ENCODE data around the gene CSAD. TPM values are rescaled to one million over a fixed set of nuclear protein-coding genes. Genes with fewer than 3 reads are reported as not detected.
"Not testable (repeated sequence)": the region's sequence is repeated elsewhere in the genome, so short reads cannot be mapped to it uniquely, and the experiment has no call there.

Gene CSAD
- total and polyA plus RNA-seq, 2 experiments from 2014 or later = 8.6 to 14.2 TPM

GRCh38 chr12:53182903-53183302 lies 2.2 kb upstream of the CSAD start:
- Histone ChIP-seq H3K4me1 (ENCODE audit: insufficient read depth) (peaks cover 32% of the 10 kb centered on the region), H2AFZ (no peak overlapping the region), H3K27me3 (replicated peaks; ENCODE audit: insufficient read depth) (no peaks in the 10 kb centered on the region), H3K9me3 (ENCODE audit: low read depth) (no peaks in the 10 kb centered on the region), H3K4me2 (ENCODE audit: unreplicated experiment) (peak overlapping the region; percentile 79), H3F3A (ENCODE audit: insufficient read depth) (peaks cover 53% of the 10 kb centered on the region), H3K9ac (peak overlapping the region; percentile 6; the same call in 1 of the 2 replicates), H3K79me2 (ENCODE audit: insufficient read depth) (peaks cover 58% of the 10 kb centered on the region), H4K20me1 (ENCODE audit: insufficient read depth) (no peaks in the 10 kb centered on the region; the same call in 1 of the 2 replicates), H3K4me3 (peak overlapping the region; percentile 72; the same call in 1 of the 2 replicates), H3K36me3 (ENCODE audit: low read depth) (peaks cover 37% of the 10 kb centered on the region; the same call in 1 of the 2 replicates), H3K9me2 (ENCODE audit: insufficient read depth) (no peaks in the 10 kb centered on the region), H3K27ac (no peak overlapping the region)
- DNase-seq = peak; percentile 47
- 79 to 92% methylated on average over 2 of the region's 2 CpGs for WGBS, 2 experiments (ENCODE audit: low coverage in 1 of 2, low lambda C conversion rate in 2 of 2, missing lambda C conversion rate in 2 of 2)
- TF ChIP-seq EZH2 (IDR thresholded peaks at IDR 0.05; ENCODE audit: insufficient read depth, poor library complexity, severe bottlenecking) (no peak), EZH2phosphoT487 (IDR thresholded peaks at IDR 0.05; ENCODE audit: insufficient read depth, low read depth) (no peak)
- in situ Hi-C loops (cut with MboI) = no loop called here

GRCh38 chr12:53181935-53182334 lies 1.2 kb upstream of the CSAD start:
- Histone ChIP-seq H3K4me1 (ENCODE audit: insufficient read depth) (peaks cover 32% of the 10 kb centered on the region), H3F3A (ENCODE audit: insufficient read depth) (peaks cover 46% of the 10 kb centered on the region), H3K4me2 (ENCODE audit: unreplicated experiment) (peak overlapping the region; percentile 79), H3K9me2 (ENCODE audit: insufficient read depth) (no peaks in the 10 kb centered on the region), H3K9me3 (ENCODE audit: low read depth) (no peaks in the 10 kb centered on the region), H3K36me3 (ENCODE audit: low read depth) (peaks cover 28% of the 10 kb centered on the region; the same call in 1 of the 2 replicates), H3K79me2 (ENCODE audit: insufficient read depth) (peaks cover 67% of the 10 kb centered on the region), H2AFZ (no peak overlapping the region), H3K4me3 (peak overlapping the region; percentile 72), H4K20me1 (ENCODE audit: insufficient read depth) (no peaks in the 10 kb centered on the region; the same call in 1 of the 2 replicates), H3K27ac (peak overlapping the region; percentile 94; the same call in 1 of the 2 replicates), H3K27me3 (replicated peaks; ENCODE audit: insufficient read depth) (no peaks in the 10 kb centered on the region), H3K9ac (peak overlapping the region; percentile 91)
- no peak for TF ChIP-seq EZH2 (IDR thresholded peaks at IDR 0.05; ENCODE audit: insufficient read depth, poor library complexity, severe bottlenecking)
- no peak for TF ChIP-seq EZH2phosphoT487 (IDR thresholded peaks at IDR 0.05; ENCODE audit: insufficient read depth, low read depth)
- WGBS, 2 experiments (ENCODE audit: low coverage in 1 of 2, low lambda C conversion rate in 2 of 2, missing lambda C conversion rate in 2 of 2) = 95 to 99% methylated on average over 2 of the region's 2 CpGs
- peak; percentile 27 for DNase-seq
- in situ Hi-C loops (cut with MboI) = no loop called here

- in situ Hi-C loops (cut with MboI) = no loop called here
- Histone ChIP-seq H3K4me1 (ENCODE audit: insufficient read depth) (peaks cover 32% of the 10 kb centered on the region), H3K79me2 (ENCODE audit: insufficient read depth) (peaks cover 66% of the 10 kb centered on the region), H3K9me2 (ENCODE audit: insufficient read depth) (no peaks in the 10 kb centered on the region), H3K27me3 (replicated peaks; ENCODE audit: insufficient read depth) (no peaks in the 10 kb centered on the region), H3F3A (ENCODE audit: insufficient read depth) (peaks cover 37% of the 10 kb centered on the region), H4K20me1 (ENCODE audit: insufficient read depth) (no peaks in the 10 kb centered on the region; the same call in 1 of the 2 replicates), H3K4me2 (ENCODE audit: unreplicated experiment) (peak overlapping the region; percentile 79), H3K9ac (peak overlapping the region; percentile 91), H2AFZ (peak overlapping the region; percentile 93; the same call in 1 of the 2 replicates), H3K4me3 (peak overlapping the region; percentile 72), H3K9me3 (ENCODE audit: low read depth) (no peaks in the 10 kb centered on the region), H3K27ac (peak overlapping the region; percentile 94), H3K36me3 (ENCODE audit: low read depth) (peaks cover 20% of the 10 kb centered on the region; the same call in 1 of the 2 replicates)
- peak; percentile 85 for DNase-seq
- TF ChIP-seq EZH2 (IDR thresholded peaks at IDR 0.05; ENCODE audit: insufficient read depth, poor library complexity, severe bottlenecking) (no peak), EZH2phosphoT487 (IDR thresholded peaks at IDR 0.05; ENCODE audit: insufficient read depth, low read depth) (no peak)
- WGBS, 2 experiments (ENCODE audit: low coverage in 1 of 2, low lambda C conversion rate in 2 of 2, missing lambda C conversion rate in 2 of 2) = 1 to 2% methylated on average over 33 to 56 of the region's 57 CpGs
These were observed 363 bp upstream of the CSAD start for GRCh38 chr12:53180931-53181645.

GRCh38 chr12:53179687-53180219 lies 972 bp downstream of the CSAD start:
- Histone ChIP-seq H3K9me3 (ENCODE audit: low read depth) (no peaks in the 10 kb centered on the region), H3K9ac (peak overlapping the region; percentile 91), H3K9me2 (ENCODE audit: insufficient read depth) (no peaks in the 10 kb centered on the region), H3K4me1 (ENCODE audit: insufficient read depth) (peaks cover 42% of the 10 kb centered on the region), H3K27ac (peak overlapping the region; percentile 94), H3K27me3 (replicated peaks; ENCODE audit: insufficient read depth) (no peaks in the 10 kb centered on the region), H2AFZ (peak overlapping the region; percentile 93), H3K4me3 (peak overlapping the region; percentile 72), H3K36me3 (ENCODE audit: low read depth) (peaks cover 7% of the 10 kb centered on the region; the same call in 1 of the 2 replicates), H4K20me1 (ENCODE audit: insufficient read depth) (no peaks in the 10 kb centered on the region; the same call in 1 of the 2 replicates), H3F3A (ENCODE audit: insufficient read depth) (peaks cover 44% of the 10 kb centered on the region), H3K4me2 (ENCODE audit: unreplicated experiment) (peak overlapping the region; percentile 95), H3K79me2 (ENCODE audit: insufficient read depth) (peaks cover 60% of the 10 kb centered on the region)
- TF ChIP-seq EZH2 (IDR thresholded peaks at IDR 0.05; ENCODE audit: insufficient read depth, poor library complexity, severe bottlenecking) (no peak), EZH2phosphoT487 (IDR thresholded peaks at IDR 0.05; ENCODE audit: insufficient read depth, low read depth) (no peak)
- 12 to 13% methylated on average over 12 of the region's 12 CpGs for WGBS, 2 experiments (ENCODE audit: low coverage in 1 of 2, low lambda C conversion rate in 2 of 2, missing lambda C conversion rate in 2 of 2)
- no peak for DNase-seq
- in situ Hi-C loops (cut with MboI) = no loop called here

GRCh38 chr12:53178803-53179202 lies 1.9 kb downstream of the CSAD start:
- H3K36me3 ChIP-seq (ENCODE audit: low read depth); H3K9me2 ChIP-seq (ENCODE audit: insufficient read depth); H3K9me3 ChIP-seq (ENCODE audit: low read depth); H3K9ac ChIP-seq; H2AFZ ChIP-seq; H3K27me3 ChIP-seq (replicated peaks; ENCODE audit: insufficient read depth); H3K4me2 ChIP-seq (ENCODE audit: unreplicated experiment); H3K4me3 ChIP-seq; DNase-seq; in situ Hi-C loops (cut with MboI); H4K20me1 ChIP-seq (ENCODE audit: insufficient read depth): not testable (repeated sequence)
- 93% methylated on average over 14 of the region's 14 CpGs for WGBS, 2 experiments (ENCODE audit: low coverage in 1 of 2, low lambda C conversion rate in 2 of 2, missing lambda C conversion rate in 2 of 2)
- Histone ChIP-seq H3K79me2 (ENCODE audit: insufficient read depth) (peaks cover 50% of the 10 kb centered on the region), H3F3A (ENCODE audit: insufficient read depth) (peaks cover 49% of the 10 kb centered on the region), H3K27ac (0 out of 2 replicates have a peak overlapping the region, but pooled peaks have one; percentile 94), H3K4me1 (ENCODE audit: insufficient read depth) (peaks cover 48% of the 10 kb centered on the region)

GRCh38 chr12:53177447-53177846 lies 3.3 kb downstream of the CSAD start:
- H3K36me3 ChIP-seq (ENCODE audit: low read depth); H3K9ac ChIP-seq; in situ Hi-C loops (cut with MboI); H3K9me3 ChIP-seq (ENCODE audit: low read depth); DNase-seq; H3K4me2 ChIP-seq (ENCODE audit: unreplicated experiment); H3K4me3 ChIP-seq; H3K27me3 ChIP-seq (replicated peaks; ENCODE audit: insufficient read depth); H3K9me2 ChIP-seq (ENCODE audit: insufficient read depth); H4K20me1 ChIP-seq (ENCODE audit: insufficient read depth); H3K27ac ChIP-seq; H2AFZ ChIP-seq: not testable (repeated sequence)
- peaks cover 37% of the 10 kb centered on the region for H3K79me2 ChIP-seq (ENCODE audit: insufficient read depth)
- WGBS, 2 experiments (ENCODE audit: low coverage in 1 of 2, low lambda C conversion rate in 2 of 2, missing lambda C conversion rate in 2 of 2) = 93% methylated on average over 5 to 6 of the region's 6 CpGs
- H3K4me1 ChIP-seq (ENCODE audit: insufficient read depth) = peaks cover 50% of the 10 kb centered on the region
- peaks cover 54% of the 10 kb centered on the region for H3F3A ChIP-seq (ENCODE audit: insufficient read depth)
